ENCODE data around the gene PIK3CG.
"Not testable (repeated sequence)": the region's sequence is repeated elsewhere in the genome, so short reads cannot be mapped to it uniquely, and the experiment has no call there.

PIK3CG gene

DNA sequence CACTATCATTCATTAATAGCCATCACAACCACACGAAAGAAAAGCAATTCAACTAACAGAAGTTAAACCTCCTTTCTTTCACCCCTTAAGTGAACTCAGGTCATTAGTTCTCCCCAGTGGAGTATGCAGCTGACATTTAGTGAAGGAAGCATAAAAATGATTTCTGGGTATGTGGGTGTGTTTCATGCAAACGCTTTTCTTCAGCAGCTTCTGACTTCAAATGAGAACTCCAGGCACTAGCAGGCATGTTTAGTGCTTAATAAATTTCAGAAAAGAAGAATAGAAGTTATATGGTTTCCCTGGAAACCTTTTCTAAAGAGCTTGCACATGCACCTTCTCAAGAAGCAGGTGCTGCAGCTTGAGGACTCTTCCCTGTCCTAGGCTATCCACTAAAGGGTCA is 62.5 kb downstream of the PIK3CG start:
- H3K9me3 ChIP-seq (ENCODE audit: control insufficient read depth in 5 of 5, low read length in 5 of 5), result no peaks in the 10 kb centered on the region
- no peaks in the 10 kb centered on the region for H3K27me3 ChIP-seq (ENCODE audit: control insufficient read depth in 5 of 5, insufficient read depth in 4 of 5, low read length in 5 of 5)
- H3K4me1 ChIP-seq (ENCODE audit: control insufficient read depth in 5 of 5, insufficient read depth in 5 of 5, low read length in 5 of 5), result no peaks in the 10 kb centered on the region
- H3K4me3 ChIP-seq (ENCODE audit: low read depth in 1 of 5, low read length in 5 of 5), result no peak overlapping the region
- no peak overlapping the region for H3K9ac ChIP-seq (ENCODE audit: low read length in 5 of 5)
- H3K36me3 ChIP-seq (ENCODE audit: control insufficient read depth in 5 of 5, insufficient read depth in 5 of 5, low read length in 5 of 5), result no peaks in the 10 kb centered on the region
- no peak overlapping the region for H3K27ac ChIP-seq (ENCODE audit: low read depth, low read length)

DNA sequence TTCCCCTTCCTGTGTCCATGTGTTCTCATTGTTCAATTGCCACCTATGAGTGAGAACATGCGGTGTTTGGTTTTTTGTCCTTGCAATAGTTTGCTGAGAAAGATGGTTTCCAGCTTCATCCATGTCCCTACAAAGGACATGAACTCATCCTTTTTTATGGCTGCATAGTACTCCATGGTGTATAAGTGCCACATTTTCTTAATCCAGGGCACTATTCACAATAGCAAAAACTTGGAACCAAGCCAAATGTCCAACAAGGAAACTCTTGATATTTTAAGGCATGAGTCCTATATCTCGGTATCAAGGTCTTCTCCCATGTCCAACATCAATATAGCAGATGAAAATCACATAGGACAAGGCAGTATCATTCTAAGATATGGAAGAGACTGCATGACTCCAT is 64.5 kb downstream of the PIK3CG start:
- H3K4me1 ChIP-seq (ENCODE audit: control insufficient read depth in 5 of 5, insufficient read depth in 5 of 5, low read length in 5 of 5); H3K9ac ChIP-seq (ENCODE audit: low read length in 5 of 5); H3K9me3 ChIP-seq (ENCODE audit: control insufficient read depth in 5 of 5, low read length in 5 of 5); H3K4me3 ChIP-seq (ENCODE audit: low read depth in 1 of 5, low read length in 5 of 5); H3K27ac ChIP-seq (ENCODE audit: low read depth, low read length); H3K36me3 ChIP-seq (ENCODE audit: control insufficient read depth in 5 of 5, insufficient read depth in 5 of 5, low read length in 5 of 5); H3K27me3 ChIP-seq (ENCODE audit: control insufficient read depth in 5 of 5, insufficient read depth in 4 of 5, low read length in 5 of 5): not testable (repeated sequence)

DNA sequence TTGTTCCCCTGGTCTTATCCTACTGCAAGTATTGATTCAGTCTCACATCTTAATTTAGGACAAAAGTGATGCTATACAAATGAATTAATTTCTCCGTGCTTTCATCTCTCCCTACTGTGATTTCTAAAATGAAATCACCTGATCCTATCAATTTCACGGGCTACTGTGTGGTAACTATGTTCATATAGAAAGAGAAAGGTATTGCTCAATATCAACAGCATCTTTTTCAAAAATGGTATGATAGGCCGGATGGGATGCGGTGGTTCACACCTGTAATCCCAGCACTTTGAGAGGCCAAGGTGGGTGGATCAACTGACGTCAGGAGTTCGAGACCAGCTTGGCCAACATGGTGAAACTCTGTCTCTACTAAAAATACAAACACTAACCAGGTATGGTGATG is 71.2 kb downstream of the PIK3CG start:
- Histone ChIP-seq H3K27me3 (ENCODE audit: control insufficient read depth in 5 of 5, insufficient read depth in 4 of 5, low read length in 5 of 5) (no peaks in the 10 kb centered on the region), H3K4me3 (ENCODE audit: low read depth in 1 of 5, low read length in 5 of 5) (no peak overlapping the region), H3K27ac (ENCODE audit: low read depth, low read length) (no peak overlapping the region), H3K9ac (ENCODE audit: low read length in 5 of 5) (no peak overlapping the region), H3K4me1 (ENCODE audit: control insufficient read depth in 5 of 5, insufficient read depth in 5 of 5, low read length in 5 of 5) (no peaks in the 10 kb centered on the region), H3K36me3 (ENCODE audit: control insufficient read depth in 5 of 5, insufficient read depth in 5 of 5, low read length in 5 of 5) (no peaks in the 10 kb centered on the region), H3K9me3 (ENCODE audit: control insufficient read depth in 5 of 5, low read length in 5 of 5) (no peaks in the 10 kb centered on the region)

DNA sequence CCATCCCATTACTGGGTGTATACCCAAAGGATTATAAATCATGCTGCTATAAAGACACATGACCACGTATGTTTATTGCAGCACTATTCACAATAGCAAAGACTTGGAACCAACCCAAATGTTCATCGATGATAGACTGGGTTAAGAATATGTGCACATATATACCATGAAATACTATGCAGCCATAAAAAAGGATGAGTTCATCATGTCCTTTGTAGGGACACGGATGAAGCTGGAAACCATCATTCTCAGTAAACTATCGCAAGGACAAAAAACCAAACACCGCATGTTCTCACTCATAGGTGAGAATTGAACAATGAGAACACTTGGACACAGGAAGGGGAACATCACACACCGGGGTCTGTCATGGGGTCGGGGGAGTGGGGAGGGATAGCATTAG is 73.0 kb downstream of the PIK3CG start:
- not testable (repeated sequence) for H3K27ac ChIP-seq (ENCODE audit: low read depth, low read length); H3K4me1 ChIP-seq (ENCODE audit: control insufficient read depth in 5 of 5, insufficient read depth in 5 of 5, low read length in 5 of 5); H3K4me3 ChIP-seq (ENCODE audit: low read depth in 1 of 5, low read length in 5 of 5); H3K9me3 ChIP-seq (ENCODE audit: control insufficient read depth in 5 of 5, low read length in 5 of 5); H3K36me3 ChIP-seq (ENCODE audit: control insufficient read depth in 5 of 5, insufficient read depth in 5 of 5, low read length in 5 of 5); H3K9ac ChIP-seq (ENCODE audit: low read length in 5 of 5); H3K27me3 ChIP-seq (ENCODE audit: control insufficient read depth in 5 of 5, insufficient read depth in 4 of 5, low read length in 5 of 5)

DNA sequence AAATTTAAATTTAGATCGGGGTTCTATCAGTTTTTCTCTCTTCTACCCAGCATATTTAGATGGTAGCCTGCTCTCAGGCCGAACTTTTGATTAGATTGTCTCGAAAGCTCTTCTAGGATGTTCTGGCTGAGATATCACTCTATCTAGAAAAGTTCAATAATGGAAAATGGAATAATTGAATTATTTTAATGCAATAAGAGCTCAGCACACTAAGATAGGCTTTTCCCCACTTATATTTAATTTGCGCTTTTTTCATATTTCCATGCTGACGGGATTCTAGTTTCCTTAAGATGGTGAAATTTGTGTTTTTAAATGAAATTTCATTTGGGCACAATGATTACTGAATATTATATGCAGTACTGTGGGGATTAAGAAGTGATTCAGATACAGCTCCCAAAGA is 73.7 kb downstream of the PIK3CG start:
- H3K4me3 ChIP-seq (ENCODE audit: low read depth in 1 of 5, low read length in 5 of 5), result no peak overlapping the region
- no peak overlapping the region for H3K27ac ChIP-seq (ENCODE audit: low read depth, low read length)
- no peaks in the 10 kb centered on the region for H3K36me3 ChIP-seq (ENCODE audit: control insufficient read depth in 5 of 5, insufficient read depth in 5 of 5, low read length in 5 of 5)
- no peaks in the 10 kb centered on the region for H3K4me1 ChIP-seq (ENCODE audit: control insufficient read depth in 5 of 5, insufficient read depth in 5 of 5, low read length in 5 of 5)
- H3K9ac ChIP-seq (ENCODE audit: low read length in 5 of 5), result no peak overlapping the region
- no peaks in the 10 kb centered on the region for H3K27me3 ChIP-seq (ENCODE audit: control insufficient read depth in 5 of 5, insufficient read depth in 4 of 5, low read length in 5 of 5)
- H3K9me3 ChIP-seq (ENCODE audit: control insufficient read depth in 5 of 5, low read length in 5 of 5), result no peaks in the 10 kb centered on the region

DNA sequence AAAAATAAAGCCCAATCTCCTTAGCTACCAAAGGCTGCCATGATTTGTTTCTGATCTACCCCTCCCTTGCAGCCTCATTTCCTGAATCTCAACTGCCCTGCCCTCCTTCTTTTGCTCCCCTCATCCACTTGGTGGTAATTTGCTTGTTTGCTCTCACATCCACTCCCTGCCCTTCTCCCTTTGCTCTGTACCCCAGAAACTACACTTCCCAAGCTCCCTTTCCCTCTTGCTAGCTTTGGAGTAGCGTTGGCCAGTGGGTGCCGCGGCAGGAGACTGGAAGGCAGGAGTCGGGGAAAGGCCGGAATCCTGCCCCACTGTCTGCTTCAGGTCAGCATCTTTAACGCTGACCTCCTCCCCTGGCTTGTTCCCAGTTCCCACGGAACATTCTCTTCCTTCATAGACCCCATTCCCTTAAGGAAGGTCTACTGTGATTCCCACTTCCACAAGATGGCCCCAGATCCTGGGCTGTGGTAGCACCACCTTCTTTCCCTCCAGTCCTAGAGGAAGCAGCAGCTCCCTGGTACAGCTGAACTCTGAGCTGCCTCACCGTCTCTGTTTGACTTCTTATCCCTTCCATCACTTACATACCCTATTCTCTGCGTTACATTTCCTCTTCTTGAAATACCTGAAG is 79.1 kb downstream of the PIK3CG start:
- no peaks in the 10 kb centered on the region for H3K27me3 ChIP-seq (ENCODE audit: control insufficient read depth in 5 of 5, insufficient read depth in 4 of 5, low read length in 5 of 5)
- H3K4me1 ChIP-seq (ENCODE audit: control insufficient read depth in 5 of 5, insufficient read depth in 5 of 5, low read length in 5 of 5), result peaks cover 0 to 12% (median 5%) of the 10 kb centered on the region in 5 donors
- H3K9ac ChIP-seq (ENCODE audit: low read length in 5 of 5), result no peak overlapping the region
- H3K9me3 ChIP-seq (ENCODE audit: control insufficient read depth in 5 of 5, low read length in 5 of 5), result no peaks in the 10 kb centered on the region
- no peak overlapping the region for H3K27ac ChIP-seq (ENCODE audit: low read depth, low read length)
- H3K36me3 ChIP-seq (ENCODE audit: control insufficient read depth in 5 of 5, insufficient read depth in 5 of 5, low read length in 5 of 5), result no peaks in the 10 kb centered on the region
- H3K4me3 ChIP-seq (ENCODE audit: low read depth in 1 of 5, low read length in 5 of 5), result no peak overlapping the region

DNA sequence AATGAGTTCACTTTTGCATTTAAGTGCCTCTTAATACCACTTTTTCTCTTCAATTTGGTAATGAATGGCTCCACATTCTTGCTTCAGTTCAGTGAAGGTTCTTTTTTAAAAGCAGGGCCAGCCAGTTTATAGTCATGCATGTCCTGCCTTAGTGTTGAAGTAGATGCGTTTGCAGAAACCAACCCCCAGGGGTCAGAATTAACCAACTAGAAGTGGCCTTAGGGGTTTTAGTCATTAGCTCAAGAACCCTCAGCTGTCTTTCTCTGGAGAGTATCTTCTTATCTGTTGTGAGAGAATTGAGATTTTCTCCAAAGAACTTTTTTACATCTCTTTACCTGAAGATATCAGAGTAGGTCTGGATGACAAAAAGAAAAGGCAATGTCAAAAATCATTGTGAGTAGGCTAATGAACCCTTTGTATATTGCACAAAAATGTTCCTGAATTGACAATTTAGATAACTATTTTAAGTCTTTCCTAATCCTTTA is 82.2 kb downstream of the PIK3CG start:
- H3K4me3 ChIP-seq (ENCODE audit: low read depth in 1 of 5, low read length in 5 of 5), result no peak overlapping the region
- no peaks in the 10 kb centered on the region for H3K9me3 ChIP-seq (ENCODE audit: control insufficient read depth in 5 of 5, low read length in 5 of 5)
- peaks cover 0 to 12% (median 5%) of the 10 kb centered on the region in 5 donors for H3K4me1 ChIP-seq (ENCODE audit: control insufficient read depth in 5 of 5, insufficient read depth in 5 of 5, low read length in 5 of 5)
- H3K9ac ChIP-seq (ENCODE audit: low read length in 5 of 5), result no peak overlapping the region
- no peaks in the 10 kb centered on the region for H3K27me3 ChIP-seq (ENCODE audit: control insufficient read depth in 5 of 5, insufficient read depth in 4 of 5, low read length in 5 of 5)
- H3K27ac ChIP-seq (ENCODE audit: low read depth, low read length), result peak overlapping the region; percentile 43
- H3K36me3 ChIP-seq (ENCODE audit: control insufficient read depth in 5 of 5, insufficient read depth in 5 of 5, low read length in 5 of 5), result no peaks in the 10 kb centered on the region

DNA sequence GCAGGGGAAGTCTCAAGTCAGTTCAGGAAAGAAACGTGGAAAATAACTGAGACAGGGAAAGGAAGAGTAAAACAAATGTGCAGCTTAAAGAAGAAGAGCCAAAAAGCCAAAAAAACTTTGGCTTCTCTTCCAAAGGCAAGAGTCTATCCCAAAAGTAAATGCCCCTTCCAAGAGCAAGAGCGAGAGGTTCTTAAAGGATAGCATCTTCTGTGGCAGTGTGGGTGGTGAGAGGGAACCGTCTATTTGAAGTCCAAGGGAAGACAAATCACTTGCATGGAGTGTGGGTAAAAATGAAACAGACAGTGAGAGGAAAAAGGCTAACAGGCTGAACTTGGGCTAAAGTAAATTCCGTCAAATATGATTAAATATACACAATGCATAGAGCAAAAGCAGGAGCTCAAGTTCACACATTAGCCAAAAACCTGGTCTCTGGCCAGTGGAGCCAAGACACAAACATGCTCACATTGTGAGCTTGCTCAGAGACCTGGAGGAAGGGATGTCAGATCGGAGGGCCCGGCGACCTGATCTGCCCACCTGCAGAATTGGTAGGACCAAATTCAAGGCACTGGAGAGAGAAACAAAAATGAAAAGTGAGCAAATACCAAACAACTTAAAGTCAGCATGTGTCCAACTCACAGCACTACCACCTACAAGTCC is 87.0 kb downstream of the PIK3CG start:
- Histone ChIP-seq H3K27me3 (ENCODE audit: control insufficient read depth in 5 of 5, insufficient read depth in 4 of 5, low read length in 5 of 5) (no peaks in the 10 kb centered on the region), H3K9me3 (ENCODE audit: control insufficient read depth in 5 of 5, low read length in 5 of 5) (no peaks in the 10 kb centered on the region), H3K27ac (ENCODE audit: low read depth, low read length) (no peak overlapping the region), H3K9ac (ENCODE audit: low read length in 5 of 5) (no peak overlapping the region), H3K36me3 (ENCODE audit: control insufficient read depth in 5 of 5, insufficient read depth in 5 of 5, low read length in 5 of 5) (no peaks in the 10 kb centered on the region), H3K4me1 (ENCODE audit: control insufficient read depth in 5 of 5, insufficient read depth in 5 of 5, low read length in 5 of 5) (peaks cover 0 to 12% (median 5%) of the 10 kb centered on the region in 5 donors), H3K4me3 (ENCODE audit: low read depth in 1 of 5, low read length in 5 of 5) (no peak overlapping the region)

DNA sequence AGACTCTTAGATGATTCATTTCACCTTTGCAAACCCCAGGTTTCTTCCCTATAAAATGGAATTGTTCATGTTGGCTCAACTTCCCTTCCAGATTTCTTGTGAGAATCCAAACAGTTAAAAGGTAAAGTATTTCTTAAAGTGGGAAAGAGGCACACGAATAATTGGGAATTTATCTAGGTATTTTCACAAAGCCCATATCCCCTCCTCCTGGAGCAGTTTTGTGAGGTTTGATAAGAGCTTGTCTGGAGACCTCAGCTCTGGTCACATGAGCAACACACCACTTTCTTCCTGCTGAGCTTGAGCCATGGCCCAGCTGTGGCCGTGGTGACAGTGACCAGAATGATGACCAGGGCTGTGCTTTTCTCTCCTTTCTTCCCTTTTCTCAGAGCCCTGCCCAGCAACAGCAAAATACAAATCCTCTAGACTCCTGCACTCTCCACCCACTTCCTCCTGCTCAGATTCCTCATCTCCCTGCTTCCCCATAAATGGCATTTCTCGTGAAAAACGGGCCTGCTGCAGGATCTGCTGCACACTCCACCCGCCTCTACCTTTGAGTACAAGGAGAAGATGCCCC is 87.7 kb downstream of the PIK3CG start:
- Histone ChIP-seq H3K9ac (ENCODE audit: low read length in 5 of 5) (no peak overlapping the region), H3K27ac (ENCODE audit: low read depth, low read length) (no peak overlapping the region)

DNA sequence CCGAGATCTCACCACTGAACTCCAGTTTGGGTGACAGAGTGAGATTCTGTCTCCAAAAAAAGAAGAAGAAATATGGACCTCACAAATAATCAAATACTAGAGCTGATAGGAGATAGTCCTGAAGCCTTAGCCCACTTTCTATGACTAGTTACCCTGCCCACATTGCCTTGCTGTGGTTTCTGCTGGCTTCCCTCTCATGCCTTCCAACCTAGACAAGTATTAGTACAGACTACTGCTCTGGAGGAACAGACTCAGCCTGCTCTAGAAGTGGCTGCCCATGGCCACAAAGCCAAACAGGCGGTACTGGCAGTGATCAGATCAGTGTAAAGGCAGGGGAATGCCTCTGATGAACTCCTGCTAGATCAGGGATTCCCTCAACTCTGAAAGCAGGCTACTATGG is 89.8 kb downstream of the PIK3CG start:
- H3K9ac ChIP-seq (ENCODE audit: low read length in 5 of 5), result no peak overlapping the region
- no peak overlapping the region for H3K4me3 ChIP-seq (ENCODE audit: low read depth in 1 of 5, low read length in 5 of 5)
- H3K27ac ChIP-seq (ENCODE audit: low read depth, low read length), result no peak overlapping the region
- no peaks in the 10 kb centered on the region for H3K36me3 ChIP-seq (ENCODE audit: control insufficient read depth in 5 of 5, insufficient read depth in 5 of 5, low read length in 5 of 5)
- no peaks in the 10 kb centered on the region for H3K9me3 ChIP-seq (ENCODE audit: control insufficient read depth in 5 of 5, low read length in 5 of 5)
- peaks cover 0 to 3% (median 0%) of the 10 kb centered on the region in 5 donors for H3K4me1 ChIP-seq (ENCODE audit: control insufficient read depth in 5 of 5, insufficient read depth in 5 of 5, low read length in 5 of 5)
- H3K27me3 ChIP-seq (ENCODE audit: control insufficient read depth in 5 of 5, insufficient read depth in 4 of 5, low read length in 5 of 5), result no peaks in the 10 kb centered on the region

More for the DNA sequence above, 87.7 kb downstream of the PIK3CG start:
- Histone ChIP-seq H3K4me1 (ENCODE audit: control insufficient read depth in 5 of 5, insufficient read depth in 5 of 5, low read length in 5 of 5) (peaks cover 0 to 11% (median 5%) of the 10 kb centered on the region in 5 donors), H3K9me3 (ENCODE audit: control insufficient read depth in 5 of 5, low read length in 5 of 5) (no peaks in the 10 kb centered on the region), H3K36me3 (ENCODE audit: control insufficient read depth in 5 of 5, insufficient read depth in 5 of 5, low read length in 5 of 5) (no peaks in the 10 kb centered on the region), H3K27me3 (ENCODE audit: control insufficient read depth in 5 of 5, insufficient read depth in 4 of 5, low read length in 5 of 5) (no peaks in the 10 kb centered on the region), H3K4me3 (ENCODE audit: low read depth in 1 of 5, low read length in 5 of 5) (peak overlapping the region in 4 of 5 donors; percentile 16 to 50 (median 26))
